Right lung (tissue), 10 donors: Measurements from ENCODE around the gene TRPM7. TPM values are rescaled to one million over a fixed set of nuclear protein-coding genes. Genes with fewer than 3 reads are reported as not detected.
"Not testable (repeated sequence)": the region's sequence is repeated elsewhere in the genome, so short reads cannot be mapped to it uniquely, and the experiment has no call there.

Experiments used
- DNase-seq, 2 donors: peaks; one replicate each; pipeline ENCODE4 v3.0.0-alpha.2; 2013
- long read RNA-seq, 8 donors: transcript quantifications; one replicate each; lab custom pipeline, GENCODE V29; 2026
- polyA plus RNA-seq, 5 donors: library from polyadenylated mRNA; unstranded; fragments of 120-200 nt; gene quantifications; one replicate each; pipeline versions ENCODE4 v1.2.1 to v1.2.3, GENCODE V29; 2013; ENCODE audit warnings: inconsistent platforms in 1 of 5, low replicate concordance in 1 of 5; ENCODE audit not compliant: insufficient read length in 5 of 5, insufficient read depth in 1 of 5

Gene TRPM7
- polyA plus RNA-seq = 10 to 100 TPM; 29.2 to 48.2 (median 45.3) TPM
- long read RNA-seq, donor 1 = 0 reads
- long read RNA-seq, donor 2 = 0 reads
- long read RNA-seq, donor 3, full-length matches to known transcripts = 1 of 9 reads
- long read RNA-seq, donor 3, partial matches to known transcripts = 8 of 9 reads
- long read RNA-seq, donor 3, other reads (novel, unspliced or antisense) = 0 of 9 reads
- long read RNA-seq, donor 4 = 0 reads
- long read RNA-seq, donor 5 = 0 reads
- long read RNA-seq, donor 6, partial matches to known transcripts = 8 of 8 reads
- long read RNA-seq, donor 6, other reads (novel, unspliced or antisense) = 0 of 8 reads
- long read RNA-seq, donor 7 = 0 reads
- long read RNA-seq, donor 8 = 0 reads

- DNase-seq = peak; percentile 91 to 92
Observed at GRCh38 chr15:50686469-50687301, at the start of gene TRPM7. Gene TRPM7, minus strand, starts transcription at chr15:50686797. Its CDS starts 264 bp downstream, at chr15:50686533.

- no peak for DNase-seq
Observed at GRCh38 chr15:50735156-50735555, 48.6 kb upstream of the TRPM7 start.

GRCh38 chr15:50726315-50726714 is 39.7 kb upstream of the TRPM7 start:
- DNase-seq = no peak

- DNase-seq = no peak
Observed at GRCh38 chr15:50718700-50719125, 32.1 kb upstream of the TRPM7 start.

GRCh38 chr15:50712018-50712417 is 25.4 kb upstream of the TRPM7 start:
- no peak for DNase-seq

- no peak for DNase-seq
Observed at GRCh38 chr15:50710585-50710984, 24.0 kb upstream of the TRPM7 start.

GRCh38 chr15:50707878-50708427 is 21.4 kb upstream of the TRPM7 start:
- DNase-seq = no peak

- DNase-seq = no peak
Observed at GRCh38 chr15:50702762-50703334, 16.3 kb upstream of the TRPM7 start.

- DNase-seq = no peak
Observed at GRCh38 chr15:50698101-50698500, 11.5 kb upstream of the TRPM7 start.

- DNase-seq = no peak
Observed at GRCh38 chr15:50697109-50697797, 10.7 kb upstream of the TRPM7 start.

- not testable (repeated sequence) for DNase-seq
Observed at GRCh38 chr15:50694634-50695165, 8.1 kb upstream of the TRPM7 start.

- no peak for DNase-seq
Observed at GRCh38 chr15:50687302-50687902, 805 bp upstream of the TRPM7 start.

GRCh38 chr15:50685976-50686468 is 575 bp downstream of the TRPM7 start:
- no peak for DNase-seq

- DNase-seq = peak in 1 of 2 donors; percentile 4
Observed at GRCh38 chr15:50685191-50685975, 1.2 kb downstream of the TRPM7 start.

GRCh38 chr15:50681467-50681866 is 5.1 kb downstream of the TRPM7 start:
- DNase-seq = no peak

GRCh38 chr15:50676799-50677483 is 9.7 kb downstream of the TRPM7 start:
- DNase-seq = no peak

- peak in 1 of 2 donors; percentile 33 for DNase-seq
Observed at GRCh38 chr15:50675535-50676144, 11.0 kb downstream of the TRPM7 start.

- no peak for DNase-seq
Observed at GRCh38 chr15:50670115-50670514, 16.5 kb downstream of the TRPM7 start.

GRCh38 chr15:50669611-50670010 is 17.0 kb downstream of the TRPM7 start:
- no peak for DNase-seq
